CD4-positive, alpha-beta T cell (primary cell): ENCODE data around the gene AUP1. TPM values are rescaled to one million over a fixed set of nuclear protein-coding genes. Genes with fewer than 3 reads are reported as not detected.

Source experiments
- ATAC-seq: fragments of 200-7000 bp; cut with Tn5 transposase; one replicate; pipeline ENCODE4 v1.10.0; 2022; ENCODE audit warnings: mild to moderate bottlenecking; ENCODE audit not compliant: poor library complexity
- CTCF ChIA-PET: fragments of 350-600 bp; sonication (Branson Sonifier 250); formaldehyde crosslinking; loops from one replicate; lab custom pipeline; 2021; ENCODE audit warnings: antibody characterized with exemption, inconsistent platforms; lab: Charles Lee
- POLR2A ChIA-PET: fragments of 350-600 bp; sonication (Branson Sonifier 250); formaldehyde crosslinking; loops from one replicate; lab custom pipeline; 2021; ENCODE audit warnings: antibody characterized with exemption, inconsistent platforms; lab: Charles Lee
- DNase-seq, 14 experiments: peaks; one replicate each; pipeline ENCODE4 v3.0.0-alpha.2; 2013 to 2020; ENCODE audit warnings: mixed read lengths in 2 of 14
- H3K27ac ChIP-seq, 2 donors: one replicate each; pipeline versions ENCODE4 v1.5.1 to v1.7.0; 2013; ENCODE audit warnings: low read length in 2 of 2, low read depth in 1 of 2, mild to moderate bottlenecking in 1 of 2
- H3K27me3 ChIP-seq, 2 experiments: 1 replicate in 1 of 2; 2 replicates in 1 of 2; pipeline versions ENCODE4 v1.6.1 to v1.7.0; 2013; ENCODE audit warnings: low read length in 2 of 2, control low read depth in 1 of 2, mild to moderate bottlenecking in 1 of 2, moderate library complexity in 1 of 2; ENCODE audit not compliant: insufficient read depth in 2 of 2, control insufficient read depth in 1 of 2
- H3K36me3 ChIP-seq: one replicate; pipeline ENCODE4 v1.6.1; 2013; ENCODE audit warnings: low read length, control low read depth; ENCODE audit not compliant: insufficient read depth
- H3K4me1 ChIP-seq: one replicate; pipeline ENCODE4 v1.6.1; 2013; ENCODE audit warnings: low read length, control low read depth; ENCODE audit not compliant: insufficient read depth
- H3K4me3 ChIP-seq: one replicate; pipeline ENCODE4 v1.5.1; 2013; ENCODE audit warnings: mild to moderate bottlenecking, low read length, moderate library complexity
- H3K9me3 ChIP-seq, 2 experiments: 1 replicate in 1 of 2; 2 replicates in 1 of 2; pipeline versions ENCODE4 v1.6.1 to v1.7.0; 2013; ENCODE audit warnings: low read length in 2 of 2, mild to moderate bottlenecking in 2 of 2, control low read depth in 1 of 2, moderate library complexity in 1 of 2; ENCODE audit not compliant: control insufficient read depth in 1 of 2, insufficient read depth in 1 of 2
- H3K27ac Mint-ChIP-seq: one replicate; pipeline ENCODE4 v1.8.0; 2020; ENCODE audit warnings: mixed read lengths
- H3K27me3 Mint-ChIP-seq: one replicate; pipeline ENCODE4 v1.8.0; 2021; ENCODE audit warnings: mixed read lengths
- H3K36me3 Mint-ChIP-seq: one replicate; pipeline ENCODE4 v1.8.0; 2021; ENCODE audit warnings: low read depth, mixed read lengths
- H3K4me1 Mint-ChIP-seq: one replicate; pipeline ENCODE4 v1.8.0; 2021; ENCODE audit warnings: low read depth, mixed read lengths
- H3K4me3 Mint-ChIP-seq: one replicate; pipeline ENCODE4 v1.8.0; 2020; ENCODE audit warnings: mild to moderate bottlenecking, mixed read lengths
- H3K9me3 Mint-ChIP-seq: one replicate; pipeline ENCODE4 v1.8.0; 2020; ENCODE audit warnings: mixed read lengths
- intact Hi-C, 2 experiments: fragments of 100-400 bp; cut with DNase I in 1 of 2; cut with micrococcal nuclease in 1 of 2; formaldehyde crosslinking; loops; one replicate each; pipeline versions ENCODE4 v1.15.1 to v1.9.0; 2023 to 2025; cut with DNase I, micrococcal nuclease
- total RNA-seq, 174 experiments: library from RNA in 2 of 174; stranded (reverse) in 2 of 174; gene quantifications; one replicate each; pipeline ENCODE4 v1.2.3 and lab custom pipeline; 2021 to 2026
- TF ChIP-seq, protein P1 (sequence below): fragments of 200-600 bp; IDR thresholded peaks from one replicate; pipeline ENCODE4 v1.8.0; 2022; ENCODE audit warnings: antibody characterized with exemption, mild to moderate bottlenecking

AUP1 gene
- total RNA-seq, 2 experiments from 2014 or later: 162 to 170 TPM

GRCh38 chr2:74552914-74553811, 23.7 kb upstream of the AUP1 start:
- H3K36me3 ChIP-seq: peaks cover 12% of the 10 kb centered on the region
- Mint-ChIP-seq H3K36me3 (peaks cover 14% of the 10 kb centered on the region), H3K27me3 (peaks cover 32% of the 10 kb centered on the region), H3K27ac (peak overlapping the region; percentile 80), H3K4me3 (peak overlapping the region; percentile 91), H3K9me3 (no peaks in the 10 kb centered on the region), H3K4me1 (peaks cover 15% of the 10 kb centered on the region)
- POLR2A ChIA-PET: interaction anchor here (1.3 kb wide), 1 partner anchor 95 kb away, joined by 3 read pairs; the partner anchor contains the start of gene WBP1
- peaks cover 44% of the 10 kb centered on the region for H3K4me1 ChIP-seq
- H3K9me3 ChIP-seq: peaks cover 0 to 12% of the 10 kb centered on the region in 2 experiments
- TF ChIP-seq, protein P1, sequence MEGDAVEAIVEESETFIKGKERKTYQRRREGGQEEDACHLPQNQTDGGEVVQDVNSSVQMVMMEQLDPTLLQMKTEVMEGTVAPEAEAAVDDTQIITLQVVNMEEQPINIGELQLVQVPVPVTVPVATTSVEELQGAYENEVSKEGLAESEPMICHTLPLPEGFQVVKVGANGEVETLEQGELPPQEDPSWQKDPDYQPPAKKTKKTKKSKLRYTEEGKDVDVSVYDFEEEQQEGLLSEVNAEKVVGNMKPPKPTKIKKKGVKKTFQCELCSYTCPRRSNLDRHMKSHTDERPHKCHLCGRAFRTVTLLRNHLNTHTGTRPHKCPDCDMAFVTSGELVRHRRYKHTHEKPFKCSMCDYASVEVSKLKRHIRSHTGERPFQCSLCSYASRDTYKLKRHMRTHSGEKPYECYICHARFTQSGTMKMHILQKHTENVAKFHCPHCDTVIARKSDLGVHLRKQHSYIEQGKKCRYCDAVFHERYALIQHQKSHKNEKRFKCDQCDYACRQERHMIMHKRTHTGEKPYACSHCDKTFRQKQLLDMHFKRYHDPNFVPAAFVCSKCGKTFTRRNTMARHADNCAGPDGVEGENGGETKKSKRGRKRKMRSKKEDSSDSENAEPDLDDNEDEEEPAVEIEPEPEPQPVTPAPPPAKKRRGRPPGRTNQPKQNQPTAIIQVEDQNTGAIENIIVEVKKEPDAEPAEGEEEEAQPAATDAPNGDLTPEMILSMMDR: no peak
- intact Hi-C loops: loop anchor here in 1 of 2 experiments (10.0 kb wide), 1 partner anchor 102 kb away; the partner anchor contains the start of gene SEMA4F
- CTCF ChIA-PET: no interaction called here
- no peak overlapping the region for H3K4me3 ChIP-seq
- DNase-seq (peak in 1 of 14 experiments; percentile 39), ATAC-seq (no peak)
- no peak overlapping the region for H3K27ac ChIP-seq
- peaks cover 17 to 20% of the 10 kb centered on the region in 2 experiments for H3K27me3 ChIP-seq

DNA sequence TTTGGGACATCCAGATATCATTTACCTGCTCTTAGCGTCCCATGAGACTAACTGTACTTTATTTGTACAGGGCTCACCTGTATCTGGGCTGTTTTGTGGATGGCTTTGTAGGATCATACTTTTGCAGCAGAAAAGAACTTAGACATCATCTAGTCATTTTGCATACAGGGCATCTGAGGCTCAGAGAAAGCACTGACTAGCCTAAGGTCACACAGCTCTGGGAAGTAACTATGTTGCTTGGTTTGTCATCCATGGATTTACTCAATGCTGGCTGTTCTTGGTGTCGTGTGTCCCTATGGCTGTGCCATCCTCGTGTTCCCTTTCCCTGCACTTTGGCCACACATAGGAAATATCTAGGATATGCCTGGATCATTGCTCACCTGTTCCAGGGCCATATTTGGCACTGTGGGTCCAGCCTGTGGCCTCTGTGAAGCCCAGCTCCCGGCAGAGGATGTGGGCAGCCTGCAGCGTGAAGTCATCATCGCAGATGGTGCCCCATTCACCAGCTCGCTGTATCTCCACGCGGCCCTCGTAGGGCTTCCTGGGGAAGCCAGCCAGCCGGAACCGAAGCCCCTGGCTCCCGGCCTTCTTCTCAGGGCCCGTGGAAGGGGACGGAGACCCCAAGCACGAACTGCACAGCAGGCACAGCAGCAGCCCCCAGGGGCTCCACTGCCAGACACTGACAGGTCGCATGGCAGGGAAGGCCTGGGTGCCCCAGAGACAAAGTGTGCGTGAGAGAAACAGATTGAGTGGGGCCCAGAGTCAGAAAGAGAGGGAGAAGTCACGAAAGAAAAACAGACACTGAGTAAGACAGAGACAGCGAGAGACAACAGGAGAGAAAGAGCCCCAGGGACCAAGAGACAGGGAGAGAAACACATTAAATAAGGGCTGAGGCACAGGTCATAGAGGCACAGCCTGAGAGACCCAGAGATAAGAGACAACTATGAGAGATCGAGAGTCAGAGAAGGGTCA, 22.7 kb upstream of the AUP1 start:
- Histone ChIP-seq H3K4me3 (no peak overlapping the region), H3K27me3 (peaks cover 22 to 25% of the 10 kb centered on the region in 2 experiments), H3K4me1 (peaks cover 44% of the 10 kb centered on the region), H3K9me3 (peaks cover 0 to 12% of the 10 kb centered on the region in 2 experiments), H3K36me3 (peaks cover 12% of the 10 kb centered on the region), H3K27ac (no peak overlapping the region)
- Mint-ChIP-seq H3K36me3 (peaks cover 14% of the 10 kb centered on the region), H3K4me1 (peaks cover 18% of the 10 kb centered on the region), H3K27ac (peak overlapping the region; percentile 31), H3K27me3 (peaks cover 41% of the 10 kb centered on the region), H3K4me3 (peak overlapping the region; percentile 74), H3K9me3 (no peaks in the 10 kb centered on the region)
- POLR2A ChIA-PET: no interaction called here
- intact Hi-C loops: loop anchor here in 1 of 2 experiments (10.0 kb wide), 1 partner anchor 103 kb away; the partner anchor contains the start of gene SEMA4F
- TF ChIP-seq, protein P1: no peak
- ATAC-seq: no peak
- no peak for DNase-seq
- CTCF ChIA-PET: no interaction called here

DNA sequence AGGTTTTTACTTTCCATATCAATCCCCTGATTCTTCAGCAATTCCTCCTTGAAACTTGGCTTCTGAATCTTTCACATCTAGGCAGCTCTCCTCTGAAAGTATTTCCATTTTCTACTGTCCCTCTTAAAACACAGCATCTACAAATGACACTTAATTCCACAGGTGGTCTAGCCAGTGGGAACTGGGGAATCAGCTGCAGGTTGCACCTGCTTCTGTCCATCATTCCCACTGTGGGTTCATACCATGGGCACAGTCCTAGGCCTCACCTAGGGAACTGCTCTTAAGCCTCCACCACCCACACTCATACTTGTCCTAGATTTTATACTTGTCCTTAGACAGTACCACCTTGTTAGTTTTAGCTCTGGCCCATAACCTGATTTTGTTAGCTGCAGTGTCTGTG, 22.0 kb upstream of the AUP1 start:
- Histone ChIP-seq H3K27ac (no peak overlapping the region), H3K27me3 (peaks cover 22 to 26% of the 10 kb centered on the region in 2 experiments), H3K4me1 (peaks cover 44% of the 10 kb centered on the region), H3K4me3 (no peak overlapping the region), H3K36me3 (peaks cover 6% of the 10 kb centered on the region), H3K9me3 (peaks cover 0 to 12% of the 10 kb centered on the region in 2 experiments)
- ChIA-PET POLR2A (no interaction called here), CTCF (no interaction called here)
- no peak for DNase-seq
- no peak overlapping the region for H3K27ac Mint-ChIP-seq
- TF ChIP-seq, protein P1: no peak
- intact Hi-C loops: loop anchor here in 1 of 2 experiments (10.0 kb wide), 1 partner anchor 103 kb away; the partner anchor contains the start of gene SEMA4F
- peaks cover 13% of the 10 kb centered on the region for H3K36me3 Mint-ChIP-seq
- H3K4me3 Mint-ChIP-seq: no peak overlapping the region
- H3K9me3 Mint-ChIP-seq: no peaks in the 10 kb centered on the region
- peaks cover 18% of the 10 kb centered on the region for H3K4me1 Mint-ChIP-seq
- ATAC-seq: no peak
- peaks cover 44% of the 10 kb centered on the region for H3K27me3 Mint-ChIP-seq
